Fibroblast of the aortic adventitia (primary cell): ENCODE results near the gene USP21. TPM values are rescaled to one million over a fixed set of nuclear protein-coding genes. Genes with fewer than 3 reads are reported as not detected.
A peak's percentile ranks its signal among the peaks of the same experiment; 100 is the strongest.

Experiments
- DNase-seq: peaks from one replicate; pipeline ENCODE4 v3.0.0-alpha.2; 2010; ENCODE audit warnings: low read depth
- H3K4me3 ChIP-seq: 2 replicates; pipeline ENCODE4 v1.5.1; 2011; ENCODE audit warnings: low read depth, mild to moderate bottlenecking, control low read depth, low read length, moderate library complexity
- CTCF ChIP-seq: IDR thresholded peaks from 2 replicates; pipeline ENCODE4 v1.5.1; 2011; ENCODE audit warnings: mild to moderate bottlenecking, low read length, control low read depth, inconsistent platforms; ENCODE audit not compliant: insufficient read depth
- total RNA-seq: library from RNA; depleted of rRNA; stranded (reverse); fragments of >200 nt; gene quantifications from 2 replicates; pipeline ENCODE4 v1.2.3, GENCODE V29; 2012; ENCODE audit warnings: low replicate concordance

The USP21 gene
- total RNA-seq, 1 donor: 11.6 TPM

GRCh38 chr1:161201836-161202712, 42.8 kb downstream of the USP21 start, which contains the start of gene NDUFS2:
TSS of gene NDUFS2 (plus strand) at chr1:161202367. CDS start at chr1:161202386, 19 bp downstream.
- TF ChIP-seq CTCF: peak; percentile 26
- H3K4me3 ChIP-seq: peak within 1 kb of the TSS; percentile 97
- DNase-seq: peak; percentile 99

GRCh38 chr1:161206411-161207140, 47.3 kb downstream of the USP21 start:
- TF ChIP-seq CTCF: no peak
- no peak for DNase-seq
- H3K4me3 ChIP-seq: no peak overlapping the region

GRCh38 chr1:161207173-161207572, 47.9 kb downstream of the USP21 start:
- no peak overlapping the region for H3K4me3 ChIP-seq
- no peak for DNase-seq
- no peak for TF ChIP-seq CTCF

GRCh38 chr1:161209790-161210409, 50.6 kb downstream of the USP21 start:
- H3K4me3 ChIP-seq: no peak overlapping the region
- TF ChIP-seq CTCF: peak; percentile 94
- DNase-seq: peak; percentile 68

GRCh38 chr1:161214369-161214768, 55.1 kb downstream of the USP21 start:
- DNase-seq: no peak
- no peak overlapping the region for H3K4me3 ChIP-seq
- no peak for TF ChIP-seq CTCF

GRCh38 chr1:161215076-161215475, 55.8 kb downstream of the USP21 start, which contains the start of gene FCER1G:
TSS of gene FCER1G (plus strand) at chr1:161215295. CDS start at chr1:161215322, 27 bp downstream.
- no peak for DNase-seq
- H3K4me3 ChIP-seq: no peak within 1 kb of the TSS
- no peak for TF ChIP-seq CTCF
